Caco-2 (cell line): Measurements from ENCODE around the gene SLC2A4. TPM values are rescaled to one million over a fixed set of nuclear protein-coding genes. Genes with fewer than 3 reads are reported as not detected.
"Not testable (repeated sequence)": the region's sequence is repeated elsewhere in the genome, so short reads cannot be mapped to it uniquely, and the experiment has no call there.

ENCODE experiments used
- BruUV-seq: library from RNA; stranded (reverse); fragments of 400-500 nt; replicated peaks from 2 replicates; lab custom pipeline; 2021; lab: Mats Ljungman, UMichigan
- CTCF ChIA-PET: fragments of 300-600 bp; sonication (Branson Sonifier 250); formaldehyde crosslinking; loops from one replicate; lab custom pipeline; 2022; ENCODE audit warnings: antibody characterized with exemption; lab: Charles Lee
- POLR2A ChIA-PET: fragments of 300-600 bp; sonication (Branson Sonifier 250); formaldehyde crosslinking; loops from one replicate; lab custom pipeline; 2022; ENCODE audit warnings: antibody characterized with exemption; lab: Charles Lee
- DNase-seq, 2 experiments: peaks; one replicate each; pipeline versions ENCODE4 v3.0.0 to v3.0.0-alpha.2; 2020 to 2022
- H3K27me3 ChIP-seq: replicated peaks from 2 replicates; pipeline ENCODE4 v1.6.0; 2011; ENCODE audit warnings: low read length; ENCODE audit not compliant: control insufficient read depth, insufficient read depth
- H3K36me3 ChIP-seq: 2 replicates; pipeline ENCODE4 v1.5.1; 2011; ENCODE audit warnings: low read length; ENCODE audit not compliant: control insufficient read depth, insufficient read depth
- H3K4me1 ChIP-seq: fragments of 250-450 bp; sonication (Bioruptor Pico); 2 replicates; pipeline ENCODE4 v1.5.1; 2020; ENCODE audit warnings: mild to moderate bottlenecking
- H3K4me3 ChIP-seq: 2 replicates; pipeline ENCODE4 v1.5.1; 2011; ENCODE audit warnings: low read depth, mild to moderate bottlenecking, control low read depth, low read length
- H3K9me3 ChIP-seq: fragments of 250-450 bp; sonication (Bioruptor Pico); 2 replicates; pipeline ENCODE4 v1.5.1; 2020; ENCODE audit warnings: mild to moderate bottlenecking, moderate library complexity
- H3K27ac Mint-ChIP-seq: one replicate; pipeline ENCODE4 v1.8.0; 2022; ENCODE audit warnings: mixed read lengths; ENCODE audit not compliant: unreplicated experiment
- H3K27me3 Mint-ChIP-seq: one replicate; pipeline ENCODE4 v1.8.0; 2022; ENCODE audit warnings: mixed read lengths; ENCODE audit not compliant: insufficient read depth, unreplicated experiment
- H3K36me3 Mint-ChIP-seq: one replicate; pipeline ENCODE4 v1.8.0; 2022; ENCODE audit warnings: mild to moderate bottlenecking, mixed read lengths; ENCODE audit not compliant: insufficient read depth, unreplicated experiment
- H3K4me1 Mint-ChIP-seq: one replicate; pipeline ENCODE4 v1.8.0; 2022; ENCODE audit warnings: low read depth, mixed read lengths; ENCODE audit not compliant: unreplicated experiment
- H3K4me3 Mint-ChIP-seq: one replicate; pipeline ENCODE4 v1.8.0; 2022; ENCODE audit warnings: mild to moderate bottlenecking, moderate library complexity, mixed read lengths; ENCODE audit not compliant: unreplicated experiment
- H3K9me3 Mint-ChIP-seq: one replicate; pipeline ENCODE4 v1.8.0; 2022; ENCODE audit warnings: mixed read lengths; ENCODE audit not compliant: unreplicated experiment
- CTCF ChIP-seq, 2 experiments: fragments of 200-600 bp in 1 of 2; IDR thresholded peaks; 1 replicate in 1 of 2; 2 replicates in 1 of 2; pipeline versions ENCODE4 v1.5.1 to v1.8.0; 2011 to 2022; ENCODE audit warnings: antibody characterized with exemption in 1 of 2, control low read depth in 1 of 2, inconsistent platforms in 1 of 2, low read depth in 1 of 2, low read length in 1 of 2, mild to moderate bottlenecking in 1 of 2, moderate library complexity in 1 of 2; ENCODE audit not compliant: insufficient read depth in 1 of 2, severe bottlenecking in 1 of 2, unreplicated experiment in 1 of 2
- intact Hi-C: fragments of 100-400 bp; cut with micrococcal nuclease; formaldehyde crosslinking; loops from one replicate; pipeline ENCODE4 v1.10.0; 2022; ENCODE audit not compliant: unreplicated experiment
- total RNA-seq: library from RNA; stranded (reverse); gene quantifications from 2 replicates; pipeline ENCODE4 v1.2.3, GENCODE V29; 2022

SLC2A4 gene
- total RNA-seq, 1 experiment from 2014 or later, result 0.88 TPM

- no peaks in the 10 kb centered on the region for H3K27me3 ChIP-seq
- Mint-ChIP-seq H3K4me3 (no peak within 1 kb of the TSS), H3K4me1 (no peaks in the 10 kb centered on the region), H3K27ac (no peak within 1 kb of the TSS), H3K27me3 (peaks cover 2% of the 10 kb centered on the region), H3K9me3 (no peaks in the 10 kb centered on the region), H3K36me3 (peaks cover 4% of the 10 kb centered on the region)
- no peak for DNase-seq
- intact Hi-C loops, result no loop called here
- H3K9me3 ChIP-seq, result no peaks in the 10 kb centered on the region
- no peak within 1 kb of the TSS for H3K4me3 ChIP-seq
- H3K36me3 ChIP-seq, result no peaks in the 10 kb centered on the region
- H3K4me1 ChIP-seq, result no peaks in the 10 kb centered on the region
- POLR2A ChIA-PET, result no interaction called here
- no peak for TF ChIP-seq CTCF (IDR thresholded peaks at IDR 0.05; ENCODE audit: insufficient read depth in 1 of 2, low read depth in 1 of 2, low read length in 1 of 2, severe bottlenecking in 1 of 2, unreplicated experiment in 1 of 2)
- CTCF ChIA-PET, result no interaction called here
- no TSS peak for BruUV-seq
These were observed 55.0 kb downstream of the SLC2A4 start, which contains the start of gene ACAP1 for GRCh38 chr17:7336240-7337175. TSS of gene ACAP1 (plus strand) at chr17:7336529. CDS start at chr17:7336735, 206 bp downstream.

- POLR2A ChIA-PET, H3K27me3 ChIP-seq, DNase-seq, BruUV-seq, H3K4me3 Mint-ChIP-seq, H3K9me3 ChIP-seq, H3K4me1 ChIP-seq, H3K4me1 Mint-ChIP-seq, H3K36me3 ChIP-seq, intact Hi-C loops, CTCF ChIA-PET, H3K9me3 Mint-ChIP-seq, H3K27me3 Mint-ChIP-seq, H3K27ac Mint-ChIP-seq, H3K4me3 ChIP-seq: not testable (repeated sequence)
- peaks cover 11% of the 10 kb centered on the region for H3K36me3 Mint-ChIP-seq
These were observed 56.1 kb downstream of the SLC2A4 start for GRCh38 chr17:7337600-7337999.

Other genes with a start within 250 kb of the SLC2A4 start
- 7.1 and 8.7 TPM in 2 replicates for gene SLC16A13, start 245.7 kb upstream of the SLC2A4 start, total RNA-seq
- gene SLC16A11, start 237.6 kb upstream of the SLC2A4 start, total RNA-seq, result 0.35 and 0.43 TPM in 2 replicates
- gene CLEC10A, start 201.5 kb upstream of the SLC2A4 start, total RNA-seq, result not detected in 2 replicates
- 12.8 and 14.3 TPM in 2 replicates for gene ASGR2, start 166.9 kb upstream of the SLC2A4 start, total RNA-seq
- 8.3 and 9.2 TPM in 2 replicates for gene ASGR1, start 102.3 kb upstream of the SLC2A4 start, total RNA-seq
- 0.98 and 1.8 TPM in 2 replicates for gene DLG4, start 61.9 kb upstream of the SLC2A4 start, total RNA-seq
- gene ACADVL, start 61.8 kb upstream of the SLC2A4 start, total RNA-seq, result 133 and 164 TPM in 2 replicates
- gene DVL2, start 47.2 kb upstream of the SLC2A4 start, total RNA-seq, result 38.3 and 41.3 TPM in 2 replicates
- 20.5 and 20.6 TPM in 2 replicates for gene PHF23, start 42.3 kb upstream of the SLC2A4 start, total RNA-seq
- 129 and 140 TPM in 2 replicates for gene GABARAP, start 39.3 kb upstream of the SLC2A4 start, total RNA-seq
- gene CTDNEP1, start 30.0 kb upstream of the SLC2A4 start, total RNA-seq, result 68.6 and 71.1 TPM in 2 replicates
- gene ELP5, start 29.5 kb upstream of the SLC2A4 start, total RNA-seq, result 43.2 and 43.3 TPM in 2 replicates
- gene CLDN7, start 19.2 kb upstream of the SLC2A4 start, total RNA-seq, result 111 and 115 TPM in 2 replicates
- gene YBX2, start 12.9 kb downstream of the SLC2A4 start, total RNA-seq, result 21.1 and 27.6 TPM in 2 replicates
- 345 and 388 TPM in 2 replicates for gene EIF5A, start 25.9 kb downstream of the SLC2A4 start, total RNA-seq
- gene GPS2, start 33.6 kb downstream of the SLC2A4 start, total RNA-seq, result 36.0 and 39.2 TPM in 2 replicates
- 29.5 and 31.1 TPM in 2 replicates for gene NEURL4, start 47.6 kb downstream of the SLC2A4 start, total RNA-seq
- gene ACAP1, start 54.8 kb downstream of the SLC2A4 start, total RNA-seq, result 1.6 TPM in 1 of 2 replicates, not detected in the other
- gene KCTD11, start 70.4 kb downstream of the SLC2A4 start, total RNA-seq, result 5.1 and 5.4 TPM in 2 replicates
- gene TMEM95, start 73.4 kb downstream of the SLC2A4 start, total RNA-seq, result not detected in 2 replicates
- gene TNK1, start 99.4 kb downstream of the SLC2A4 start, total RNA-seq, result 6.1 and 6.4 TPM in 2 replicates
- gene PLSCR3, start 112.8 kb downstream of the SLC2A4 start, total RNA-seq, result 12.7 and 14.5 TPM in 2 replicates
- gene TMEM256, start 122.4 kb downstream of the SLC2A4 start, total RNA-seq, result 40.2 and 41.3 TPM in 2 replicates
- 12.6 and 16.1 TPM in 2 replicates for gene NLGN2, start 126.1 kb downstream of the SLC2A4 start, total RNA-seq
- 0.52 TPM in 1 of 2 replicates, not detected in the other for gene SPEM1, start 138.6 kb downstream of the SLC2A4 start, total RNA-seq
- gene SPEM2, start 143.9 kb downstream of the SLC2A4 start, total RNA-seq, result not detected in 2 replicates
- gene SPEM3, start 147.1 kb downstream of the SLC2A4 start, total RNA-seq, result not detected in 2 replicates
- 2.9 and 3.7 TPM in 2 replicates for gene TMEM102, start 153.7 kb downstream of the SLC2A4 start, total RNA-seq
- 0.91 and 1.3 TPM in 2 replicates for gene FGF11, start 157.8 kb downstream of the SLC2A4 start, total RNA-seq
- gene CHRNB1, start 163.3 kb downstream of the SLC2A4 start, total RNA-seq, result 1.7 and 2.6 TPM in 2 replicates
- gene ZBTB4, start 197.9 kb downstream of the SLC2A4 start, total RNA-seq, result 15.5 and 16.5 TPM in 2 replicates
- not detected in 2 replicates for gene SLC35G6, start 199.7 kb downstream of the SLC2A4 start, total RNA-seq
- gene POLR2A, start 202.6 kb downstream of the SLC2A4 start, total RNA-seq, result 69.8 and 72.1 TPM in 2 replicates